HG03039 (cell line): ENCODE measurements around the gene CRTAC1.

ENCODE experiments used
- ATAC-seq: cut with Tn5 transposase; IDR thresholded peaks from one replicate; pipeline ENCODE4 v1.9.1; 2021; ENCODE audit warnings: mild to moderate bottlenecking, moderate library complexity; ENCODE audit not compliant: unreplicated experiment

CRTAC1 gene

DNA sequence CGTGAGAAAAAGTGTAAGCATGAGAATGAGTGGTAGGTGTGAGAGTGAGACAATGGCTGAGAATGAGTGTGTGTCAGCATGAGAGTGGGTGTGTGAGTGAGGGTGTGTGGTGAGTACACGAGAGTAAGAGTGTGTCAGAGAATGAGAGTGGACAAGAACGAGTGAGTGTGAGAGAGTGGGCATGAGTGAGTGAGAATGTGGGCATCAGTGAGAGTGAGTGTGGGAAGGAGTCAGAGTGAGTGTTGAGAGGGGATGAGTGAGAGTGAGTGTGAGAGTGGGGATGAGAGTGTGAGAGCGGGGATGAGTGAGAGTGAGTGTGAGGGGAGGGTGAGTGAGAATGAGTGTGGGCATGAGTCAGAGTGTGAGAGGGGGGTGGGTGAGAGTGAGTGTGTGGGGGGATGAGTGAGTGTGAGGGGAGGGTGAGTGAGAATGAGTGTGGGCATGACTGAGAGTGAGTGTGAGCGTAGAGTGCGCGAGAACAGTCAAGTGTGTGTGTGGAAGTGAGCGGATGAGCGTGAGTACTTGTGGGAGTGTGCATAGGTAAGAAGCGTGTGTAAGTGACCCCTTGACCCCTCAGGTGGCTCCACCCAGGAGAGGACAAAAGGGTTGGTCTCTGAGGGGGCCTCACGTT lies 105.0 kb downstream of the CRTAC1 start:
- ATAC-seq, result no peak

DNA sequence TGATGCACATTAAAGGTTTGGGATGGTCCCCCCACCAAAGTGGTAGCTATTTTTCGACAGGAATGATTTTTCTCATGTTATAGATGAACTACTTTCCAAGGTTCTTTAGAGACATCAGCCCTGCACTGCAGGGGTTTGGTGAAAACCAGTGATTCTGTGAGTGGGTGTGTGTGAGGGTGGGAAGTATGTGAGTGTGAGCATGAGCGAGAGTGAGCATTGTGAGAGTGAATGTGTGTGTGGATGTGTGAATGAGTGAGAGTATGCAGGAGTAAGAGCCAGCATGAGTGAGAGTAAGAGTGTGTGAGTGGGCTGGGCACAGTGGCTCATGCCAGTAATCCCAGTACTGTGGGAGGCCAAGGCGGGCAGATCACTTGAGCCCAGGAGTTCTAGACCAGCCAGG lies 105.7 kb downstream of the CRTAC1 start:
- ATAC-seq, result no peak

DNA sequence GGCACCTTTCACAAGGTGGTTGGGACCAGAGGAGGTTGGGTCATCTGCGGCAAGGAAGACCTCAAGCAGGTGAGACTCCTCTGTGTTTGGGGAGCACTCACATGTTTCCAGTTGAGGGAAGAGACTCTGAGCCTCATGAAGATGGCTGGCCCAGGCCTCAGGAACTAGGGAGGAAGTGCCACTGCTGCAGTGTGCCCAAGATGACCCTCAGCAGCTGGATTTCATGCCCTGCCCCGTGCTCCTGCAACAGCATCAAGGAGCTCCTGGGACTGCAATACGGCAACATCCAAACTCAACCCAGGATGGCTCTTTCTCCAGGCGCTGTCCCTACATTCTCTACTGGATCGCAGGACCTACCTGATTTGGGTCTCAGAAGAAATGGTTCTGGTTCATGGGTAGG lies 106.9 kb downstream of the CRTAC1 start:
- ATAC-seq, result no peak

DNA sequence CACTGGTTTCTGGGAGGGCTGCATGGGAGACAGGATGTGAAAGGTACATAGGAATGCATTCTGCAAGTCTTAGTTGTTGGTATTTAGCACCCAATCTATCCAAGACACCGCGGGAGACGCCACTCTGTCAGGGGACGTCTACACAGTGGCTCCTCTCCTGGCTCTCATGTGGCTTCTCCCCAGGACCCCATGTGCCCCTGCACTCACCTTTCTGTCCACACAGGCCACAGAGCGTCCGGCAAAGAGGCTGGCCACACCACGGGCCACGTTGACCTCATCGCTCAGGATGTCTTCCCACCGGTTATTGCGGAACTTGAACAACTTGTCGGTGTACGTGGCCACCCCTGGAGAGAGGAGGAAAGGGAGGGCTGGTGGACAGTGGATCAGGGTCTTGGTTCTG lies 107.4 kb downstream of the CRTAC1 start:
- ATAC-seq, result no peak

DNA sequence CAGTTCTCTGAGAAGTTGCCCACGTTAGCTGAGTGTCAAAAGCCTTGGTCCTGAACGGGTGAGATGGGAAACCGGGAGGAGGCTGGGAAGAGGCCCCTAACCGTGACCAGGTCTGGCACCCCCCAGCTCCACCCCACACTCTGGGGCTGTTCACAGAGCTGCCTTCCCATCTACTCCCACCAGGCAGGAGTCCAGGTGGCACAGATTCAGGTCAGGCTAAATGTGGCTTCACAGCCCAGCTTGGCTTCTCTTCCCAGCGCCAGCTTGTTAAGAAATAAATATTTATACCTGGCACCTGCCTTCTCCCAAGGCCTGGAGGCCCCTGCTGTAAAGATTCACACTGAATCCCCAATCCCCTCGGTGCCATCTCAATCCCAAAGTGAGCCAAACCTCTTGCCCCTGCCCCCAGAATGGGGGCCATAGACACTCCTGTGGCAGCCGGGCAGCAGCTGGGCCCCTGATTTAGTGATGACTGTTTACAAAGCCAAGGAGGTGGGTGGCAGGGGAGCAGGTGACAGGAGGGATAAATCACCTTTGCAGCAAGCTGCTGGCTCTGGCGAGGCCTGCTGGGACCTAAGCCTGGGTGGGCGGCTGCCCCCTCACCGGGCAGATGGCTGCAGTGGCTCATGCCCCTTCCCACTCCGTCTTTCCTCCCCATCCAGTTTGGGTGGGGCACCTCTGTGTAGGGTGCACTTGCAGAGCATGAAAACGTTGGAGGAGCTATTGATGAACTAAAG lies 108.2 kb downstream of the CRTAC1 start:
- ATAC-seq, result no peak

DNA sequence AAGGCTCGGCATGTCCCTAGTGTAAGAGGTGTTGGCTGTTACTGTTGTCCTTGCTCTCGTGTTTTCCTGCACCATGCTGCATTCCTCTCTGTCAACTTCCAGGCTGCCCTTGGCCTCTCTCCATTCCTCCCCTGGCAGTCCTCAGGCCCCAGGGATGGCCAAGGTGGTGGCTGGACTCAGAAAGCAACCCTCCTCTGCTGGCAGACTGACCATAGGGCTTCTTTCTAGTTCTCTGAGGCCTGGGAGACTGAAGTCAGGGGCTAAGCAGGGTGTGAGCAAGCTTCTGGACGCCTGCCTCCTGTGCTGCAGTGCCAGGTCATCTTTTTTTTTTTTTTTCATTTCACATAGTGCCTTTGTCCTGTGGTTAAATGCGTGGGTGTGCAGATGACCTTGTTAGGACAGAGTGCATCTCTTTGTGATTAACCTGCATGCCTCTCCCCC lies 108.8 kb downstream of the CRTAC1 start:
- ATAC-seq, result no peak

DNA sequence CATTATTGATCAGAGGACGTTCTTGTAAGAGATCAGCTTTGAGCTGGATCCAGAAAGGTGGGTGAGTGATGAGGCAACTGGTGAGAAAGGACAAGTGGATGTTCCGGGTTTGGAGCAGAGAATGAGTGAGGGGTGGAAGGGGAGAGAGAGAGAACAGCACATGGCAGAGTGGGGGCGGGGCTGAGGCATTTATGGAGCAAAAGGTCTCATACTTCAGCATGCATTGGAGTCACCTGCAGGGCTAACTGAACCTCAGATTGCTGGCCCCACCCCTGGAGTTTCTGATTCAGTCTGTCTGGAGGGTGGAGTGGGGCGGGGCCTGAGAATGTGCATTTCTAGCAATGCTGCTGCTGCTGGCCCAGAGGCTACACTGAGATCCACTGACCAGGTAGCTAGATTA lies 109.6 kb downstream of the CRTAC1 start:
- ATAC-seq, result no peak

DNA sequence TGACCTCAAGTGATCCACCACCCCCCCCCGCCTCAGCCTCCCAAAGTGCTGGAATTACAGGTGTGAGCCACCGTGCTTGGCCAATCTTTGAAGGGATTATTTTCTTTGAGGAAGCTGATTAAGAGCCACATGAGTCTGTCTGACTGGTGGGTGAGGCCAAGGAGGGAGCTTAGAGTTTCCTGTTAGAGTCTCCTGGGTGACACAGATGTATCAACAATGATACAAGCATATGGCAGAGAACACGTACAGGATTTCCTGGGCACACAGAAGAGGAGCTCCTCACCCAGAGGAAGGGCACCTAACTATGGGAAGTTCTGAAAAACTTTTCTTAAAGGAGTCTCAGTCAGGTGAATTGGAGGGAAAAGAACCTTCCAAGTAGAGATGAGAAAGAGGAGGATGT lies 111.4 kb downstream of the CRTAC1 start:
- no peak for ATAC-seq

DNA sequence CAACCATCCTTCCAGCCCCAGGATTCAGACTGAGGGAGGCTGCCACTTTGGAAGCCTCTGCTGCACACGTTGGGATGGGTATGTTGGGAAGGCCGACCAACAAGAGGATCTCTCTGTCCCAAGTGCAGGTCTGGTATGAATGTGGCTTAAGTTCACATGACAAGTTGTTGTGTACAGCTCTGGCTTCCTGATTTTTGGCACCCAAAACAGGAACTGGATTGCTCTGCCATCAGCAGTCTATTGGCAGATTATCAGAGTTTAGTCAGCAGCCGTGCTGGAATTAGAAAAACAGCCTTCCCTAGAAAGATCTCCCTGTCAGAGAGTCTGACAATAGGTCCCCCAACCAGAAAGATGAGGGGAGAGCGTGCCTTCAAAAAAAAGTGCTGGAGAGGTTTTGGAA lies 113.8 kb downstream of the CRTAC1 start:
- no peak for ATAC-seq

DNA sequence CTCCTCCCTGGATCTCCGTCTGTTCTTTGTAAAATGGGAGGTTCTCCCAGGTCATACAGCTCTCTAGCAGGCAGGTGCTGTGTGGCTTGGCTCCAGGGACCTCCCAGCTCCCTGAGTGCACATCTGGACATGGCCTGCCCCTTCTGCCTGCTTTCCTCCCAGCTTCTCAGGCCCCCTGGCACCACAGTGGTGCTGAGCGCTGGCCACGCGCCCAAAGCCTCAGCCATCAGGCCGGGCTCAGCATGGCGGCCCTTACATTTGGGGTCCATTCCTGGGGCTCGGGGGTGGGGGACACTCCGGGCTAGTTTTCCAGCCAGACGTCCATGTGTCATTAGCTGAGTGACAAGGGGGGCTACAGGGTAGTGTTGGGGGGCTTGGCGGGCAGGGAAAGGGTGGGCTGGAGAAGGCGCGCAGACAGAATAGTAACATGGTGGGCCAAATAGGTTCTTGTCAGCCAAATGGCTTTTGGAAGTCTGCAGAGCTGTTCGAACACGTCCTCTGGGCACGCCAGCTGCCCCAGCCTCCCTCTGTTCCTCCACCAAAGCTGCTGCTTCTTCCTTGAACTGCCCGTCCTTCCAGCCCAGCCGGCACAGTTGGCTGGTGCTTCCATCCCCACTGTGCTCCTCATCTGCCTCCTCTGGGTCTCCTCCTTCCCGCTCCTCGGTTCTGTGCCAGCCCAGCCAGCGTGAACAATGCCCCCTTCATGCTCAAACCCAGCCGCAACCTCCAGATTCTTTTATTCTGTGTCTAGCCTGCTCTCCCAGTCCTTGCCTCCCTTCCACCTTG lies 114.9 kb downstream of the CRTAC1 start:
- no peak for ATAC-seq

DNA sequence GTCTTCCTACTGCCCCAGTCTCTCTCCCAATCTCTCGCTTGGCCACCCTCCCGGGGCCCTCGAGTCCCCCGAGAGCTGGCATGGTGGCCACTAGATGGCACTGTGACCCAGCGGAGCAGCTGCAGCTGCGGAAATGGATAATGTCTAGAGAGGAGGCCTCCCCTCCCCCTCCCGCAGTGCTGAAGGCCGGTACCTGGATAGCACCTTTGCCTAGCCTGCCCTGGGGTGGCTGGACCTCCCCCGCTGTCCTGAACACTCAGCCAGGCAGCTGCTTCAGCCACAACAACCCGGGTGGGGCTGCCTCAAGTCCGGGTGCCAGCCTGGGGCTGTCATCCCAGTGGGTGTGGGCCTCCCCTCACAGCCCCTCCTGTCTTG lies 115.6 kb downstream of the CRTAC1 start:
- peak; percentile 58 for ATAC-seq

DNA sequence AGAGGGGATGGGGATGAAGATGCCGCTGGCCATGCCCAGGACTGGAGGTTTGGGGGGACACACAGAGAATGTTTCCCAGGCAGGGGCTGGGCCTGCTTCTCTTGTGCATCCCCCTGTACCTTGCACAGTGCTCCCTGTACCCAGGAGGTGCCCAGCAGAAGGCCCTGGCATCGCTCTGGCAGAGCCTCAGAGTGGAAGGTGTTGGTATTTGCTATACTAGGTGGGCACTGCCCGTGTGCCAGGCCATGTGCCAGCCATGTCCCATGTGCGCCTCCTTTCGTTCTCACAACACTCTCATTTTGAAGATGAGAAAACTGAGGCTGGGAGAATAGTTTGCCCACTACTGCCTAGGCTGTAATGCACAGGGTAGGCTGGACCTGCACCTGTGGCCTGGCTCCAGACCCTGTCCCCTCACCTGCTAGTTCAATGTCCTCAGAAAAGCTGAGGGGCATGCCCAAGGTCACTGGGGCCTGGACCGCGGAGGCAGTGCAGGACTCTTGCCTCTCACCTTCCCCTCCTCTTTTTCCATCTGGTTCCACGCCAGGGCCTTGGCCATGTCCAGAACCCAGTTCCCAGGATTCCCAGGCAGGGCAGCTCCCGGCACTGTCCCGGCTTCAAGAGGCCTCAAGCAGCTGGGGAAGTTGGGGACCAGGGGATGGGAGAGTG lies 116.1 kb downstream of the CRTAC1 start:
- no peak for ATAC-seq

DNA sequence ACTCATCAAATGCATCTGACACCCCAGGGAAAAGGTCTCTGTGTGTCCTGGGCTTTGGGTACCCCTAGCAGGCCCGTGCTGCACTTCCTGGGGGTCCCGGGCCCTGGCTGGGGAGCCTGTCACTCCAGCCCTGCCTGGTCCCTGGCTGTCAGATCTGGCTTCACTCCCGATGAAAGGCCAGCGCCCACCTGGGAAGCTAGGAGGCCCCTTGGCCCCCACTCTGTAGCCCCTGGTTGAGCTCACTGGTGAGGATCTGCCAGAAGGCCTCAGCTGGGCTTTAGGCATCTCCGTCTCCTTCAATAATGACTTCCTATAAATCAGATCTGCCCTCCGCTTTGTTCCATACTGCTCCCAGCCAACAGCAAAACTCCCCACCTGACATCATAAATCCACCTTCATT lies 116.8 kb downstream of the CRTAC1 start:
- no peak for ATAC-seq

DNA sequence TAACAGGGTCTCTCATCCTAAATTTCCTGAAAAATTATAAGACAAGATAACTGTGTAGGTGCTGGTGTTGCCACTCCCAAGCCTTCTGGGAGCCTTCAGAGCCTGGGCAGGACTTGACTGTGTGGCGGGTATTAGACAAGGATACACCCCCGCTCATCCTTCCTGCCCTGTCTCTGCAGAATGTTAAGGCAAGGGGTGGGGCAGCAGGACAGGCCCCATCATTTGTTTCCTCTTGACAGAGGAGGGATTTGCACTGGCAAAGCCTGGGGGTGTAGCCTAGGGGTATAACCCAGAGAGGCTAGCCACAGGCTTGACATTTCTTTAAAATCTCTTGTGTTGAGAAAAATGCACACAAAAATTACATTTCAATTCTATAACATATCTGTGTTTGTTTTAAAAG lies 117.2 kb downstream of the CRTAC1 start:
- no peak for ATAC-seq

DNA sequence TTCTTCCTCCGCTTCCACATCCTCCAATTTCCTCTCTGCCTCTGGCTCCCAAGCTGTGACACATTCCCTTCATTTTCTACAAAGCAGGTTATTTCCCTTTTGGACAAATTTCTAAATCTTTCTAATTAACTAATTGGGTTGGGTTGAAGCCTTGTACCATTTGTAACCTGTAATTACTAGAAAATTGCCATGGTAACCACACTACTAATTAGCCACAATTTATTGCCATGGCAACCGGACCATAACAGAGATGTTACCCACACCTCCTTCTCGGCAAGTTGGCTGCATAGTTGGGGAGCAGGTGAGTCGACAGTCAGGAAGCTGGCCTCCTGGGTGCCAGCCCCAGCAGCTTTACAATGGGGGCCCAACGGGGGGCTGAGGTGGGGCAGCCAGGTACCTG lies 119.2 kb downstream of the CRTAC1 start:
- ATAC-seq, result no peak

DNA sequence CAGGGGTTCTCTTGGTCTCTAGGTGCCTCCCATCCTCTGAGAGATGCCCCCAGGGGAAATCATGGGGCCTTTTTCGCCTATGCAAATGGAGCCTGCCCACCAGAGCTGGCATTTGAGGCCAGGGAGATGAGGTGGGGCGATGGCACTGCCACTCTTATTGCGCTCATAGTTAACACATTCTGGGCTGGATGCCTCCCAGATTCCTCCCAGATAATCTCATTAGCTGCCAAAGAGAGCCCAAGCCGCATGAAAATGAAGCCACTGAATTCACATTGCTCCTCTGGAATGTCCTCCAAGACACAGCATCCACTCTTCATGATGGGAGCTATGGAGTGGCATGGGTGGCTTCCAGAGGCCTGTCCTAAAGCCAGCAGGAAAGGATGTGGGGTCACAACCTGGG lies 119.8 kb downstream of the CRTAC1 start:
- no peak for ATAC-seq

DNA sequence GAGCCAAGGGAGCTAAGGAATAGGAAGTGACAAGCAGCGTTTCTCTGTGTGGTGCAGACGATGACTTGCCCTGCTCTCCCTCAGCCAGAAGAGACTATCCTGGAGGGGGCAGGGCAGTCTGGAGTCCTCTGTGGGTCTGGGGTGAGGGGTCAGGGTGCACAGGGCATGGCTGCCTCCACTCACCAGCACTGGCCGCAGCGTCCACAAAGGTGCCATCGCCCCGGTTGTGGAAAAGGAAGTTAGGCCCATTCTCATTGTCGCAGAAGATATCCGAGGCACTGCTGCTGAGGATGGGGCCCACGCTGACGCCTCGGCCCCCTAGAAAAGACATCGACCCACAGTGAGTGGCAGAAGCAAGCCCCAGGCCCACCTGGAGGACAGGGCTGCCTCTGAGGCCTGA lies 122.6 kb downstream of the CRTAC1 start:
- no peak for ATAC-seq

DNA sequence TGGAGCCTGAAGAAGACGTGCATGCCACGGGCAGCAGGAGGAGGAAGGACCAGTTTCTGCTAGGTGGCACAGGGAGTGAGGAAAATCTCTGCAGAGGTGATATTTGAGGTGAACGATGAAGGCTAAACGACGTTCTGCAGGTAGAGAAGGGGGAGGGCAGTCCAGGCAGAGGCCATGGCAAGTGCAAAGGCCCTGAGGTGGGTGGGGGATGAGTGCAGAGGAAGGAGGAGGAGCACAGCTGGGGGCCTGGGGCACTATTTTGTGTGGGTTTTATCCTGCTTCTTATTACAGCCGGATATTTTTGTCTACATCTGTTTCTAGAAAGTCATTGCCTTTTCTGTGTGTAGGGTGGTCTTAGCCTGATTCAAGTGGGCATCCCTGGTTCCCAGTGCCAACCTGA lies 123.2 kb downstream of the CRTAC1 start:
- ATAC-seq, result no peak

DNA sequence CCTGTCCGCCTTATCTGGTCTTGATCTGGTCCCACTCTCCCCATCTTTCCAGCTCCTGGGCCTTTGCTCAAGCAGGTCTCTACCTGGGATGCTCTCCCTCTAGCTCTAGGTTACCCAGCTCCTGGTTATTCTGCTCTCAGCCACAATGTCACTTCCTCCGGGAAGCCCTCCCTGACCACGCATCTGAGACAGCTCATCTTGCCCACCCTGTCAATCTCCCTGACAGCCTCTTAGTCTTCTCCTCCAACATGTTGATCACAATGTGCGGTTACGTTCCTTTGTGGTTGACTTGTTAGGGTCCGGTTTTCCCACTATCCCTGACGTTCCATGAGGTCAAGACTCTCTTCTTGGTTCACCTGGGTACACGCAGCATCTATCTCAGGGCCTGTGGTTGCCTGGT lies 125.1 kb downstream of the CRTAC1 start:
- no peak for ATAC-seq

DNA sequence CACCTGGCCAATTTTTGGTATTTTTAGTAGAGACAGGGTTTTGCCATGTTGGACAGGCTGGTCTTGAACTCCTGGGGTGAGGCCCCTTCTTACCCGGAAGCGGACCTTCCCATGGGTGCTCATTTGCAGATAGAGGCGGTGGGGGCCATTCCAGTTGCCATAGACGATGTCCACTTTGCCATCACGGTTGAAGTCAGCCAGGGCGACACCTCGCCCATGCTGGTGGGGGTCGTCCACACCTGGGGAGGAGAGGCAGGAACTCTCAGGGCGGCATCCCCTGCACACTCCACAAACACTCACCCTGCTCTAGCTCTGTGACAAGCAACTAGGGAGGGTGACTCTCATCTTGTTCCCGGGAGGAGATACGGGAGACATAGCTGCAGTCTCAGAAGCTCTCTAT lies 125.8 kb downstream of the CRTAC1 start:
- ATAC-seq, result no peak

DNA sequence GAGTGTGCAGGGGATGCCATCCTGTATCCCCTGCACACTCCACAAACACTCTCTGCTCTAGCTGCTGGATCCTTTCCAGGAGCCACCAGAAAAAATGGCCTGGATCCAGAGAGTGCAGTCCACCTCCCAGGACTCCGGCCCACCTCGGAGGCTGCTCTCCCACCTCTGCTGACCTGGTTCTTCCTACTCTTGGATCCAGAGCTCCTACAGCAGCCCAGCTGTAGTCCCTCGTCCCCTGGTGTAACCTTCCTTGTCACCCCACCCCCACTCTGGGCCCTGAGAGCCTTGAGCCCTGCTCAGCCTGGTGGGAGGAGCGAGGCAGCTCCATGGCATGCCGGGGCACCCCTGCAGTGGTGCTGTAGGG lies 126.4 kb downstream of the CRTAC1 start:
- ATAC-seq, result no peak
